GM12874 (cell line): ENCODE measurements around the gene SLC25A13.

Source experiments
- TF ChIP-seq, protein P1 (sequence below): IDR thresholded peaks from 2 replicates; pipeline ENCODE4 v1.5.1; 2011; ENCODE audit warnings: low read depth, mild to moderate bottlenecking, control low read depth, low read length, moderate library complexity; ENCODE audit not compliant: insufficient read depth

The SLC25A13 gene

DNA sequence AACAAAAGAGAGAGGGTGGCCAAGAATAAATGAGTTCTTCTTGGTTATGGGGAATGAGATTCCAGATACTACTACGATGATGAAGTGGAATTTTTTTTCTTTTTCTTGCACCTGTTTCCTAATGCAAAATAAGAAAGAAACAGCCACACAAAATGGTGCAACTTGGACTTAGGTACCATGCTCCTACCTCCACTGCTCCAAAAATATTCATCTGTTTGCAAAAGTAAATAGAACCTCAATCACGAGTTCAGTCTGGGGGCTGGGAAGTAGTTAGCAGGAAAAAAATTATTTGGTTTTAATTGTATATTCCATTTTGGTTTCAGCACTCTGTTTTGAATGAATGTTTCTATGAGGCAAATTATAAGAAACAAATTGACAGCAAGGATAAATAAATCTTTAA is 73.5 kb downstream of the SLC25A13 start:
- TF ChIP-seq, protein P1, sequence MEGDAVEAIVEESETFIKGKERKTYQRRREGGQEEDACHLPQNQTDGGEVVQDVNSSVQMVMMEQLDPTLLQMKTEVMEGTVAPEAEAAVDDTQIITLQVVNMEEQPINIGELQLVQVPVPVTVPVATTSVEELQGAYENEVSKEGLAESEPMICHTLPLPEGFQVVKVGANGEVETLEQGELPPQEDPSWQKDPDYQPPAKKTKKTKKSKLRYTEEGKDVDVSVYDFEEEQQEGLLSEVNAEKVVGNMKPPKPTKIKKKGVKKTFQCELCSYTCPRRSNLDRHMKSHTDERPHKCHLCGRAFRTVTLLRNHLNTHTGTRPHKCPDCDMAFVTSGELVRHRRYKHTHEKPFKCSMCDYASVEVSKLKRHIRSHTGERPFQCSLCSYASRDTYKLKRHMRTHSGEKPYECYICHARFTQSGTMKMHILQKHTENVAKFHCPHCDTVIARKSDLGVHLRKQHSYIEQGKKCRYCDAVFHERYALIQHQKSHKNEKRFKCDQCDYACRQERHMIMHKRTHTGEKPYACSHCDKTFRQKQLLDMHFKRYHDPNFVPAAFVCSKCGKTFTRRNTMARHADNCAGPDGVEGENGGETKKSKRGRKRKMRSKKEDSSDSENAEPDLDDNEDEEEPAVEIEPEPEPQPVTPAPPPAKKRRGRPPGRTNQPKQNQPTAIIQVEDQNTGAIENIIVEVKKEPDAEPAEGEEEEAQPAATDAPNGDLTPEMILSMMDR, result no peak

DNA sequence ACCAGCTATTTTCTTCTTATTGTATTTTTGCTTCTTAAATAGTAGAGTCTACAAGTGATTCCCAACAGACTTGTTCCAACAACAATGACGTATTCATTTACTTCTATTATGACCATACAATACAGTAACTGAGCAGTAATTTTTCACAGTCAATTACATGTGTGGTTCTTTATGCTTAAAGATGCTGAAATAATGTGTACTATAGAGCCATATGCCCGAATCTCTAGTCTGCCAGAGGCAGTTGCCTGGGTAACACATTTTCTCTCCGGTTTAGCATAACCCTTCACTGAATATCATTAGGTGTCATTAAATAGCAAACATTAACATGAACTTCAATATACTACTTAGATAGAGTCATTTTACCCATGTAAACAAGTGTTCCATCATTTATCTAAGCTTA is 75.0 kb downstream of the SLC25A13 start:
- TF ChIP-seq, protein P1, result no peak

DNA sequence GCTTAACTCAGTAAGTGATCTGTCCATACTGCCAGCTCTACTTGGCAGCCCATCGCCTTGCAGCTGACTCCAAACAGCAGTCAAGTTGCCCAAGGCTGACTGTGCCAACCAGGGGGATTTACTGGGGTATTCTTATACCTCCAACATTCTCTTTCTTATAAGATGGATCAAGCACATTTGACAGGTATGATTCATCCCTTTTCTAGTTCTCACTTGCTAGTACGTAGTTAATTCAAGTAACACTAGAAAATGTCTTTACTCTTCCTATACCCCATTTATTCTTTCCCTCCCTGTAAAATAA is 77.0 kb downstream of the SLC25A13 start:
- TF ChIP-seq, protein P1, result no peak

DNA sequence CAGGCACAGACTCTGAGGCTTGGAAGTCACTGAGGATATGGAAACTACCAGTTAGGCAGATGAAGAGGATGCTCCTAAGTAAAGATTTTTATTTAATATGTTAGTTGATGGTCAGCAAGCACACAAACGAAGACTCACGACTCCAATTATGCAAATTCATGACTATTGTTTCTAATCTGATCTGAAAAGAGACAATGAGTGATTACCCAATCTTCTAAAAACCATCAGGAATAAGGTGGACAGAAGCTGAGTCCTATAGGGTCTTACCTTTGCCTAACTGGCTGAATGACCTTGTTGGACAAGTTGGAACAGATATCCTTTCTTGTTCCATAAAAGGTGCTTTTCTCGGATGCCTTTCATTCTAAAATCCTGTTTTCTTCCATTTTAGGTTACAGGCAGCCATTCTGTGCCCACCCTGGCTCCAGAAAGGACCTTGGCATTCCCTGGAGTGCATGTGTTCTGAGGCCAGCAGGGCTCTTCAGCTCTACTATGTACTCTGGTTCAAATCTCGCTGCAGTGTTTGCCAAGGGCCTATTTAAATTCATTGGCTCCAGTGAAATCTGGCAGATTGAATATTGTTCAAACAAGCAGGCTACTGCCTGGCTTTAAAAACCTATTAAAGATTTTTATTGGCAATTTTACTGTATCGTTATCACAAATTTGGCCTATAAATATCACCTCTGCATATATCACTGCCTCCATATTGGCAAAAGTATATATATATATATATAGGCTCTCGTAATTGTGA is 77.5 kb downstream of the SLC25A13 start:
- TF ChIP-seq, protein P1, result no peak

DNA sequence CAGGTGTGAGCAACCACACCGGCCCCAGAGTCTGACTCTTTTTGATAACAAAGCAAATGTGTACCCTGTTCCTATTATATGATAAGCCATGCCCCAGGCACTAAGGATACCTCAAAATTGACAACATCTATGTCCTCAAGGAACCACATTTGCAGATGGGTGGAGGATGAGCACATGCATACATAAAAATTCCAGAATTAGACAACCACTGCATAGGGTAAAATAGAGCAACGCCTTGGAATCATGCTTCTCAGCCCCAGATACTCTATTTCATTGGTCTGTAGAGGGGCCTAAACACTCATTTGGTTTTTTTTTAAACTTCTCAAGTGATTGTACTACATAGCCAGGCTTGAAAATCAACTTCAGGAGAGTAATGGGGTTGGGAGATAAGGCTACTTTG is 78.7 kb downstream of the SLC25A13 start:
- TF ChIP-seq, protein P1, result no peak

DNA sequence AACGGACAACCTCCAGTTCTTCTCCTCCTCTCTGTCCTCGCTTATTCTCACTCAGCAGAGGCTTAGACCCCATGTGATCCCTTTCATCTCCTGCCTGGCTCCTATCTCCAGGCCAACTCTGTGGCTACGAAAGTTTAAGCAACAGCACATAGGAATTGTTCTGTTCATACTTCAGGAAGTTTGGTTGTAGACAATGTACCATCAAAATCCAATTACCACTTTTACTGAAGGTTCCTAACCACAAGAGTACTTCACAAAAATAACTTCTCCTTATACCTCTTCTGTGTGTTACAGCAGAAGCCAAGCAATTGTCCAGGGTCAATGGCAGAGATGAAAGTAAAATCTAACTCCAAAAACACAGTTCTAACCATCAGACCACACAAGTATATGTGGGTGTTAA is 80.0 kb downstream of the SLC25A13 start:
- TF ChIP-seq, protein P1, result no peak

DNA sequence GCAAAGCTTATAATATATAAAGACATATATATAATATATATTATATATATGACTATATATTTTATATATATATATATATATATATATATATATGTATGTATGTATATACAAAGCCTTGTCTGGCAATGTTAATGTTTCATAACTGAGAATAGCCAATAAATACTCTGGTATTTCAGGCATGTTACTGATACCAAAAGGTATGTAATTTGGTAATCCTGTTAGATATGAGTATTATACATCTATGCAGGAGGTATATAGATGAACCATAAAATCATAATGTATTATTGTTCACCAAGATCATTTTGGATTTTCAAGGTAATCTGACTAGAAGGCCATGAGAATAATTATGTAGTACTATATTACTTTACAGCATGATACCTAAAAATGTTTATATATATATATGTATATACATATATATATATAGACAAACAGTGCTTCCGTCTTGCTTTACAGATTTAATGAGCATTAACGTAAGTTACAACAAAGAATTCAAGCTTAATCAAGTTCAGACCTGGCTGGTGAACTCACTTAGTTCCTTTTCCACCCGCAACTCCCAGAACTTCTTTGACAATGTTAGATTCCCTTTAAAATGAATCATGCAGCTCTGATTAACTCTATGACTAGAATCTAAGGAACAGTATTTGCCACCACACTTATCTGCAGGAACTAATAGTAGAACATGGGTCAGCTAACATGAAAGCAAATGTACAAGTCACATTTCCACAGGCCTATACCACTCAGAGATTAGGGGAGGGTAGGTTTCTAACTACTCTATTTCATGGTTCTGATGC is 82.7 kb downstream of the SLC25A13 start:
- TF ChIP-seq, protein P1, result no peak
